Tibial nerve (tissue), 4 donors: ENCODE results near the gene CAMTA1. TPM values are rescaled to one million over a fixed set of nuclear protein-coding genes. Genes with fewer than 3 reads are reported as not detected.
"Not testable (repeated sequence)": the region's sequence is repeated elsewhere in the genome, so short reads cannot be mapped to it uniquely, and the experiment has no call there.

Source experiments
- DNase-seq, 2 donors: peaks; one replicate each; pipeline ENCODE4 v3.0.0-alpha.2; 2019; ENCODE audit warnings: low spot score in 2 of 2
- H3K27ac ChIP-seq, 4 donors: fragments of 200-600 bp; sonication (generic) in 3 of 4; one replicate each; pipeline ENCODE4 v1.5.1; 2017 to 2019; ENCODE audit warnings: mild to moderate bottlenecking in 1 of 4
- H3K27me3 ChIP-seq, 2 donors: fragments of 200-600 bp; sonication (generic) in 1 of 2; one replicate each; pipeline versions ENCODE4 v1.5.1 to v1.6.0; 2017 to 2019
- H3K36me3 ChIP-seq, 3 donors: fragments of 200-600 bp; sonication (generic); one replicate each; pipeline ENCODE4 v1.5.1; 2018 to 2019
- H3K4me1 ChIP-seq, 4 donors: fragments of 200-600 bp; sonication (generic) in 3 of 4; one replicate each; pipeline ENCODE4 v1.5.1; 2017 to 2019
- H3K4me3 ChIP-seq, 4 donors: fragments of 200-600 bp; sonication (generic) in 3 of 4; one replicate each; pipeline ENCODE4 v1.5.1; 2017 to 2019; ENCODE audit warnings: mild to moderate bottlenecking in 1 of 4, moderate library complexity in 1 of 4
- H3K9me3 ChIP-seq, 4 donors: fragments of 200-600 bp; sonication (generic) in 3 of 4; one replicate each; pipeline ENCODE4 v1.5.1; 2017 to 2019
- EP300 ChIP-seq, 2 donors: sonication (generic); formaldehyde crosslinking; IDR thresholded peaks; one replicate each; pipeline ENCODE4 v1.6.1; 2017; ENCODE audit warnings: antibody characterized with exemption in 2 of 2, mild to moderate bottlenecking in 1 of 2
- POLR2A ChIP-seq, 2 donors: fragments of 450-650 bp; IDR thresholded peaks; one replicate each; pipeline ENCODE4 v1.6.1; 2017; ENCODE audit warnings: antibody characterized with exemption in 2 of 2, mild to moderate bottlenecking in 2 of 2, moderate library complexity in 2 of 2
- WGBS, 2 donors: methylation state at CpG; one replicate each; pipeline ENCODE4 v1.1.5; 2018; 5-methylcytosine and 5-hydroxymethylcytosine counted together
- total RNA-seq, 4 donors: library from RNA; depleted of rRNA; stranded (reverse); fragments of >200 nt; gene quantifications; one replicate each; pipeline ENCODE4 v1.1.0, GENCODE V29; 2016
- TF ChIP-seq, protein P1 (sequence below), 5 experiments: fragments of 200-600 bp in 3 of 5; fragments of 450-650 bp in 2 of 5; sonication (generic) in 3 of 5; IDR thresholded peaks; one replicate each; pipeline ENCODE4 v1.5.1; 2016 to 2019; ENCODE audit warnings: antibody characterized with exemption in 5 of 5, mild to moderate bottlenecking in 3 of 5, moderate library complexity in 2 of 5

Gene CAMTA1
- total RNA-seq, 4 donors from 2014 or later = 41.8 to 104 (median 87.2) TPM

DNA sequence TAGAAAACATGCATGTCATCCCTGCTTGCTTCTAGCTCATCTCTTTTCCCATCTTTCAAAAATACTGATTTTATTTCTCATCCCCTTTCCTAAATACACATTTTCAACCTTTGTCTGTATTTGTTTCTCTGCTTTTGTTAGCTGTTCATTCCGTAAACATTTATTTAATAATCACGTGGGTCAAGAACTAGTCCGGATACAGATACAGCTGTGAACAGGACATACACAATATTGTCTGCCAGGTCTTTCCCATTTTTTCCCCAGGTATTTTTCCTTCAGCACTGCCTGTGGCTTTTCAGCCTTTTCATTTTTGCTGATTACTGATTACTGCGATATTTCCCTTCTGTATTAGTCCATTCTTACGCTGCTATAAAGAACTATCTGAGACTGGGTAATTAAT is 1004.6 kb downstream of the CAMTA1 start:
- no peak for DNase-seq
- no peaks in the 10 kb centered on the region for H3K27me3 ChIP-seq
- no peak overlapping the region for H3K4me3 ChIP-seq
- peaks cover 0 to 39% (median 3%) of the 10 kb centered on the region in 4 donors for H3K4me1 ChIP-seq
- TF ChIP-seq EP300 (IDR thresholded peaks at IDR 0.05) (no peak), POLR2A (IDR thresholded peaks at IDR 0.05) (no peak)
- TF ChIP-seq, protein P1, sequence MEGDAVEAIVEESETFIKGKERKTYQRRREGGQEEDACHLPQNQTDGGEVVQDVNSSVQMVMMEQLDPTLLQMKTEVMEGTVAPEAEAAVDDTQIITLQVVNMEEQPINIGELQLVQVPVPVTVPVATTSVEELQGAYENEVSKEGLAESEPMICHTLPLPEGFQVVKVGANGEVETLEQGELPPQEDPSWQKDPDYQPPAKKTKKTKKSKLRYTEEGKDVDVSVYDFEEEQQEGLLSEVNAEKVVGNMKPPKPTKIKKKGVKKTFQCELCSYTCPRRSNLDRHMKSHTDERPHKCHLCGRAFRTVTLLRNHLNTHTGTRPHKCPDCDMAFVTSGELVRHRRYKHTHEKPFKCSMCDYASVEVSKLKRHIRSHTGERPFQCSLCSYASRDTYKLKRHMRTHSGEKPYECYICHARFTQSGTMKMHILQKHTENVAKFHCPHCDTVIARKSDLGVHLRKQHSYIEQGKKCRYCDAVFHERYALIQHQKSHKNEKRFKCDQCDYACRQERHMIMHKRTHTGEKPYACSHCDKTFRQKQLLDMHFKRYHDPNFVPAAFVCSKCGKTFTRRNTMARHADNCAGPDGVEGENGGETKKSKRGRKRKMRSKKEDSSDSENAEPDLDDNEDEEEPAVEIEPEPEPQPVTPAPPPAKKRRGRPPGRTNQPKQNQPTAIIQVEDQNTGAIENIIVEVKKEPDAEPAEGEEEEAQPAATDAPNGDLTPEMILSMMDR (IDR thresholded peaks at IDR 0.05) = no peak
- 68 to 78% methylated on average over 5 of the region's 5 CpGs for WGBS, 2 donors
- no peak overlapping the region for H3K27ac ChIP-seq
- H3K9me3 ChIP-seq = peaks cover 0 to 9% (median 0%) of the 10 kb centered on the region in 4 donors
- peaks cover 0 to 78% (median 9%) of the 10 kb centered on the region in 3 donors for H3K36me3 ChIP-seq

DNA sequence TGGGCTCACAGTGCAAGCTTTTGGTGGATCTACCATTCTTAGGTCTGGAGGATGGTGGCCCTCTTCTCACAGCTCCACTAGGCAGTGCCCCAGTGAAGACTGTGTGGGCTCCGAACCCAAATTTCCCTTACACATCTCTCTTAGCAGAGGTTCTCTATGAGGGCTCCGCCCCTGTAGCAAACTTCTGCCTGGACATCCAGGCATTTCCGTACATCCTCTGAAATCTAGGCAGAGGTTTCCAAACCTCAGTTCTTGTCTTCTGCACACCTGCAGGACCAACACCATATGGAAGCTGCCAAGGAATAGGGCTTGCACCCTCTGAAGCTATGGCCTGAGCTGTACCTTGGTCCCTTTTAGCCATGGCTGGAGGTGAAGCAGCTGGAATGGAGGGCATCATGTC is 1005.8 kb downstream of the CAMTA1 start:
- not testable (repeated sequence) for H3K9me3 ChIP-seq, H3K4me3 ChIP-seq, H3K27me3 ChIP-seq, H3K27ac ChIP-seq, DNase-seq
- peaks cover 0 to 87% (median 9%) of the 10 kb centered on the region in 3 donors for H3K36me3 ChIP-seq
- peaks cover 0 to 27% (median 0%) of the 10 kb centered on the region in 4 donors for H3K4me1 ChIP-seq
- WGBS, 2 donors = 95 to 98% methylated on average over 3 of the region's 3 CpGs

DNA sequence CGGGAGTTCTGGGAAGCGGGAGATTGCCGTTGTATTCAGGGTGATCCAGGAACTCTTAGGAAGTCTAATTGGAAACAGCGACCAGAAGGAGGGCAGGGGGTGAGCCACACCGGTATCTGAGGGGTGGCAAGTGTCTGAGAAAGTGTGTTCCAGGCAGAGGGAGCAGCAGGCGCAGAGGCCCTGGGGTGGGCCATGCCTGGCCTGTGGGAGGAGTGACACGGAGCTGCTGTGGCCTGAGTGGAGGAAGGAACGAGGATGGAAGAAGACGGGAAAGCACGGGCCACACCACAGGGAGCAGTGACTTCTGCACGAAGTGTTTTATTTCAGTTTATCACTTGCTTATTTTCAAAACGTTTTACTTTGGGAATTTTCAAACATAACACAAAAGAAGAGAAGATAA is 1010.2 kb downstream of the CAMTA1 start:
- Histone ChIP-seq H3K36me3 (peaks cover 2 to 88% (median 8%) of the 10 kb centered on the region in 3 donors), H3K27me3 (no peaks in the 10 kb centered on the region), H3K27ac (no peak overlapping the region), H3K4me3 (no peak overlapping the region), H3K4me1 (no peaks in the 10 kb centered on the region), H3K9me3 (peaks cover 0 to 7% (median 0%) of the 10 kb centered on the region in 4 donors)
- DNase-seq = no peak
- TF ChIP-seq EP300 (IDR thresholded peaks at IDR 0.05) = no peak
- TF ChIP-seq POLR2A (IDR thresholded peaks at IDR 0.05) = no peak
- TF ChIP-seq, protein P1 (IDR thresholded peaks at IDR 0.05) = no peak
- 82 to 83% methylated on average over 12 of the region's 12 CpGs for WGBS, 2 donors

DNA sequence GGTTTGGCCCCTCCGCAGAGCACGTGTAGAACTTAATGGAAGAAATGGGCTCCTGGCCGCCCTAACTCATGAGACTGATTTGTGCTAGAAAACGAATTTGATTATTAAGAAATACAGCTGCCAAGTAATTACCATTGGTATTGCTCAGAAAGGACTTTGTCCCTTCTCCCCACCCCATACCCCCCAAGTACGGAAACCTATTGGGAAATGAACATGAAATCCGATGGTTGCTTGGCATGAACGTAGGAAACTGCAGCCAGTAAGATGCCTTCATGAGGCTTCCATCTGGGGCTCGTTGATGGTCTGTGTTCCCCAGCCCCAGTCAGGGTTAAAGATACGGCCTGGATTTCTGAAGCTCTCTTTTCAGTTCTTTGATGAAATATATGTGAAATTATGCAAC is 1020.2 kb downstream of the CAMTA1 start:
- no peaks in the 10 kb centered on the region for H3K4me1 ChIP-seq
- TF ChIP-seq, protein P1 (IDR thresholded peaks at IDR 0.05) = no peak
- TF ChIP-seq EP300 (IDR thresholded peaks at IDR 0.05) (no peak), POLR2A (IDR thresholded peaks at IDR 0.05) (no peak)
- peaks cover 0 to 84% (median 9%) of the 10 kb centered on the region in 3 donors for H3K36me3 ChIP-seq
- no peaks in the 10 kb centered on the region for H3K27me3 ChIP-seq
- no peak overlapping the region for H3K27ac ChIP-seq
- 88 to 94% methylated on average over 9 of the region's 9 CpGs for whole genome bisulfite sequencing, 2 donors
- DNase-seq = no peak
- no peak overlapping the region for H3K4me3 ChIP-seq
- H3K9me3 ChIP-seq = no peaks in the 10 kb centered on the region

- Histone ChIP-seq H3K36me3 (peaks cover 0 to 83% (median 23%) of the 10 kb centered on the region in 3 donors), H3K9me3 (peaks cover 0 to 3% (median under 1%) of the 10 kb centered on the region in 4 donors), H3K27ac (peak overlapping the region in 2 of 4 donors; percentile 28 to 35), H3K27me3 (no peaks in the 10 kb centered on the region), H3K4me1 (no peaks in the 10 kb centered on the region), H3K4me3 (no peak overlapping the region)
- WGBS, 2 donors = 26% methylated on average over 1 of the region's 1 CpG
- TF ChIP-seq EP300 (IDR thresholded peaks at IDR 0.05) = no peak
- no peak for TF ChIP-seq POLR2A (IDR thresholded peaks at IDR 0.05)
- TF ChIP-seq, protein P1 (IDR thresholded peaks at IDR 0.05) = peak in 4 of 5 experiments; percentile 28 to 44 (median 40)
- DNase-seq = no peak
These were observed 1023.1 kb downstream of the CAMTA1 start for GRCh38 chr1:7808253-7808844.
